Neural cell (in vitro differentiated cells): ENCODE results near the gene BCL3. TPM values are rescaled to one million over a fixed set of nuclear protein-coding genes. Genes with fewer than 3 reads are reported as not detected.
"Not testable (repeated sequence)": the region's sequence is repeated elsewhere in the genome, so short reads cannot be mapped to it uniquely, and the experiment has no call there.

Experiments used
- H2AFZ ChIP-seq: fragments of 200-600, 300-800 bp; sonication (generic), shearing (Covaris generic); 2 replicates; pipeline ENCODE4 v1.6.0; 2014; ENCODE audit warnings: low read depth, mild to moderate bottlenecking, antibody characterized with exemption, low read length, moderate library complexity
- H3F3A ChIP-seq: fragments of 200-600 bp; shearing (Covaris generic); 2 replicates; pipeline ENCODE4 v1.6.1; 2016; ENCODE audit warnings: mild to moderate bottlenecking, moderate library complexity, mixed read lengths, antibody characterized with exemption, low read length; ENCODE audit not compliant: insufficient read depth, poor library complexity, severe bottlenecking
- H3K27ac ChIP-seq: fragments of 200-600, 300-800 bp; sonication (generic), shearing (Covaris generic); 2 replicates; pipeline ENCODE4 v1.5.1; 2014; ENCODE audit warnings: mild to moderate bottlenecking, low read length, moderate library complexity
- H3K27me3 ChIP-seq: fragments of 300-800, 200-600 bp; sonication (generic), shearing (Covaris generic); 2 replicates; pipeline ENCODE4 v1.6.0; 2014; ENCODE audit warnings: mild to moderate bottlenecking, low read depth, low read length, moderate library complexity; ENCODE audit not compliant: insufficient read depth
- H3K36me3 ChIP-seq: fragments of 300-800, 200-600 bp; sonication (generic), shearing (Covaris generic); 2 replicates; pipeline ENCODE4 v1.5.1; 2014; ENCODE audit warnings: mild to moderate bottlenecking, antibody characterized with exemption, low read length, moderate library complexity; ENCODE audit not compliant: insufficient read depth
- H3K4me2 ChIP-seq: fragments of 300-800, 200-600 bp; sonication (generic), shearing (Covaris generic); 2 replicates; pipeline ENCODE4 v1.6.0; 2014; ENCODE audit warnings: mild to moderate bottlenecking, low read length
- H3K4me3 ChIP-seq: fragments of 300-800, 200-600 bp; sonication (generic), shearing (Covaris generic); 2 replicates; pipeline ENCODE4 v1.5.1; 2014; ENCODE audit warnings: mild to moderate bottlenecking, low read length, moderate library complexity
- H3K79me2 ChIP-seq: fragments of 200-600 bp; shearing (Covaris generic); replicated peaks from 2 replicates; pipeline ENCODE4 v1.6.0; 2014; ENCODE audit warnings: mild to moderate bottlenecking, low read length, moderate library complexity; ENCODE audit not compliant: insufficient read depth
- H3K9ac ChIP-seq: fragments of 300-800, 200-600 bp; sonication (generic), shearing (Covaris generic); 2 replicates; pipeline ENCODE4 v1.6.1; 2016; ENCODE audit warnings: mild to moderate bottlenecking, low read length, mixed read lengths
- H3K9me2 ChIP-seq: fragments of 200-600 bp; shearing (Covaris generic); 2 replicates; pipeline ENCODE4 v1.6.1; 2016; ENCODE audit warnings: mild to moderate bottlenecking, low read length, mixed read lengths; ENCODE audit not compliant: insufficient read depth
- H3K9me3 ChIP-seq: fragments of 200-600, 300-800 bp; sonication (generic), shearing (Covaris generic); 2 replicates; pipeline ENCODE4 v1.6.1; 2016; ENCODE audit warnings: mild to moderate bottlenecking, mixed run types, low read length, moderate library complexity, mixed read lengths
- H4K20me1 ChIP-seq: fragments of 200-600 bp; shearing (Covaris generic); 2 replicates; pipeline ENCODE4 v1.6.1; 2016; ENCODE audit warnings: mild to moderate bottlenecking, mixed run types; ENCODE audit not compliant: insufficient read depth
- EP300 ChIP-seq: fragments of 450-650 bp; conservative IDR thresholded peaks from 2 replicates; pipeline ENCODE4 v1.6.1; 2014; ENCODE audit warnings: antibody characterized with exemption, mild to moderate bottlenecking, moderate library complexity; ENCODE audit not compliant: poor library complexity, severe bottlenecking
- EZH2 ChIP-seq: fragments of 200-600, 300-800 bp; shearing (Covaris generic), sonication (generic); IDR thresholded peaks from 2 replicates; pipeline ENCODE4 v1.6.1; 2014; ENCODE audit warnings: antibody characterized with exemption, low read length, borderline replicate concordance, mild to moderate bottlenecking; ENCODE audit not compliant: insufficient read depth, poor library complexity, severe bottlenecking
- MXI1 ChIP-seq: fragments of 450-650 bp; conservative IDR thresholded peaks from 2 replicates; pipeline ENCODE4 v1.6.1; 2014; ENCODE audit warnings: antibody characterized with exemption, mild to moderate bottlenecking; ENCODE audit not compliant: poor library complexity, severe bottlenecking
- POLR2AphosphoS5 ChIP-seq: IDR thresholded peaks from 2 replicates; pipeline ENCODE4 v1.6.1; 2012
- RAD21 ChIP-seq: fragments of 450-650 bp; conservative IDR thresholded peaks from 2 replicates; pipeline ENCODE4 v1.6.1; 2014; ENCODE audit warnings: antibody characterized with exemption, mild to moderate bottlenecking, moderate library complexity
- SMC3 ChIP-seq: fragments of 450-650 bp; conservative IDR thresholded peaks from 2 replicates; pipeline ENCODE4 v1.6.1; 2014; ENCODE audit warnings: antibody characterized with exemption, mild to moderate bottlenecking, moderate library complexity; ENCODE audit not compliant: poor library complexity
- TAF1 ChIP-seq: IDR thresholded peaks from 2 replicates; pipeline ENCODE4 v1.6.1; 2012; ENCODE audit warnings: low read depth
- polyA plus RNA-seq: library from polyadenylated mRNA; depleted of rRNA; stranded (reverse); fragments of >200 nt; gene quantifications from 2 replicates; pipeline ENCODE4 v1.2.3, GENCODE V29; 2014
- TF ChIP-seq, protein P1 (sequence below): fragments of 450-650 bp; IDR thresholded peaks from 2 replicates; pipeline ENCODE4 v1.5.1; 2014; ENCODE audit warnings: antibody characterized with exemption, mild to moderate bottlenecking, moderate library complexity; ENCODE audit not compliant: poor library complexity, severe bottlenecking
- TF ChIP-seq, protein P2 (sequence below): IDR thresholded peaks from 2 replicates; pipeline ENCODE4 v1.6.1; 2012; ENCODE audit warnings: borderline replicate concordance

Gene BCL3
- polyA plus RNA-seq, 1 donor from 2014 or later, result 0.48 TPM

- Histone ChIP-seq H2AFZ (no peak overlapping the region), H3K4me3 (no peak overlapping the region), H3F3A (no peaks in the 10 kb centered on the region), H3K27ac (no peak overlapping the region), H3K9ac (no peak overlapping the region), H3K79me2 (no peaks in the 10 kb centered on the region), H4K20me1 (no peaks in the 10 kb centered on the region), H3K9me3 (no peaks in the 10 kb centered on the region), H3K9me2 (no peaks in the 10 kb centered on the region), H3K27me3 (no peaks in the 10 kb centered on the region), H3K4me2 (no peak overlapping the region), H3K36me3 (no peaks in the 10 kb centered on the region)
- no peak for TF ChIP-seq MXI1
- TF ChIP-seq SMC3, result no peak
- no peak for TF ChIP-seq POLR2AphosphoS5
- TF ChIP-seq EZH2, result no peak
- TF ChIP-seq, protein P1, sequence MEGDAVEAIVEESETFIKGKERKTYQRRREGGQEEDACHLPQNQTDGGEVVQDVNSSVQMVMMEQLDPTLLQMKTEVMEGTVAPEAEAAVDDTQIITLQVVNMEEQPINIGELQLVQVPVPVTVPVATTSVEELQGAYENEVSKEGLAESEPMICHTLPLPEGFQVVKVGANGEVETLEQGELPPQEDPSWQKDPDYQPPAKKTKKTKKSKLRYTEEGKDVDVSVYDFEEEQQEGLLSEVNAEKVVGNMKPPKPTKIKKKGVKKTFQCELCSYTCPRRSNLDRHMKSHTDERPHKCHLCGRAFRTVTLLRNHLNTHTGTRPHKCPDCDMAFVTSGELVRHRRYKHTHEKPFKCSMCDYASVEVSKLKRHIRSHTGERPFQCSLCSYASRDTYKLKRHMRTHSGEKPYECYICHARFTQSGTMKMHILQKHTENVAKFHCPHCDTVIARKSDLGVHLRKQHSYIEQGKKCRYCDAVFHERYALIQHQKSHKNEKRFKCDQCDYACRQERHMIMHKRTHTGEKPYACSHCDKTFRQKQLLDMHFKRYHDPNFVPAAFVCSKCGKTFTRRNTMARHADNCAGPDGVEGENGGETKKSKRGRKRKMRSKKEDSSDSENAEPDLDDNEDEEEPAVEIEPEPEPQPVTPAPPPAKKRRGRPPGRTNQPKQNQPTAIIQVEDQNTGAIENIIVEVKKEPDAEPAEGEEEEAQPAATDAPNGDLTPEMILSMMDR, result no peak
- TF ChIP-seq TAF1, result no peak
- TF ChIP-seq EP300, result no peak
- TF ChIP-seq, protein P2, sequence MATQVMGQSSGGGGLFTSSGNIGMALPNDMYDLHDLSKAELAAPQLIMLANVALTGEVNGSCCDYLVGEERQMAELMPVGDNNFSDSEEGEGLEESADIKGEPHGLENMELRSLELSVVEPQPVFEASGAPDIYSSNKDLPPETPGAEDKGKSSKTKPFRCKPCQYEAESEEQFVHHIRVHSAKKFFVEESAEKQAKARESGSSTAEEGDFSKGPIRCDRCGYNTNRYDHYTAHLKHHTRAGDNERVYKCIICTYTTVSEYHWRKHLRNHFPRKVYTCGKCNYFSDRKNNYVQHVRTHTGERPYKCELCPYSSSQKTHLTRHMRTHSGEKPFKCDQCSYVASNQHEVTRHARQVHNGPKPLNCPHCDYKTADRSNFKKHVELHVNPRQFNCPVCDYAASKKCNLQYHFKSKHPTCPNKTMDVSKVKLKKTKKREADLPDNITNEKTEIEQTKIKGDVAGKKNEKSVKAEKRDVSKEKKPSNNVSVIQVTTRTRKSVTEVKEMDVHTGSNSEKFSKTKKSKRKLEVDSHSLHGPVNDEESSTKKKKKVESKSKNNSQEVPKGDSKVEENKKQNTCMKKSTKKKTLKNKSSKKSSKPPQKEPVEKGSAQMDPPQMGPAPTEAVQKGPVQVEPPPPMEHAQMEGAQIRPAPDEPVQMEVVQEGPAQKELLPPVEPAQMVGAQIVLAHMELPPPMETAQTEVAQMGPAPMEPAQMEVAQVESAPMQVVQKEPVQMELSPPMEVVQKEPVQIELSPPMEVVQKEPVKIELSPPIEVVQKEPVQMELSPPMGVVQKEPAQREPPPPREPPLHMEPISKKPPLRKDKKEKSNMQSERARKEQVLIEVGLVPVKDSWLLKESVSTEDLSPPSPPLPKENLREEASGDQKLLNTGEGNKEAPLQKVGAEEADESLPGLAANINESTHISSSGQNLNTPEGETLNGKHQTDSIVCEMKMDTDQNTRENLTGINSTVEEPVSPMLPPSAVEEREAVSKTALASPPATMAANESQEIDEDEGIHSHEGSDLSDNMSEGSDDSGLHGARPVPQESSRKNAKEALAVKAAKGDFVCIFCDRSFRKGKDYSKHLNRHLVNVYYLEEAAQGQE, result no peak
- no peak for TF ChIP-seq RAD21
These were observed 27.6 kb upstream of the BCL3 start for GRCh38 chr19:44720945-44721344.

GRCh38 chr19:44721369-44721768 lies 27.1 kb upstream of the BCL3 start:
- not testable (repeated sequence) for H3K4me3 ChIP-seq, H3K79me2 ChIP-seq, H2AFZ ChIP-seq, H4K20me1 ChIP-seq, H3K36me3 ChIP-seq, H3K9me2 ChIP-seq, H3K27me3 ChIP-seq, H3F3A ChIP-seq, H3K9ac ChIP-seq, H3K9me3 ChIP-seq, H3K4me2 ChIP-seq, H3K27ac ChIP-seq
